NCI-H524 (cell line): ENCODE measurements around the gene SLC52A3.
"Not testable (repeated sequence)": the region's sequence is repeated elsewhere in the genome, so short reads cannot be mapped to it uniquely, and the experiment has no call there.

Experiments used
- DNase-seq, 2 experiments: peaks; one replicate each; lab custom pipeline; 2025; lab: John Stamatoyannopoulos, UW

Gene SLC52A3

GRCh38 chr20:728256-728944 lies 39.9 kb downstream of the SLC52A3 start:
- peak; percentile 73 to 87 for DNase-seq

- DNase-seq, result no peak
Measured at GRCh38 chr20:726160-726559, 42.1 kb downstream of the SLC52A3 start.

- no peak for DNase-seq
Measured at GRCh38 chr20:725491-725890, 42.8 kb downstream of the SLC52A3 start.

- not testable (repeated sequence) for DNase-seq
Measured at GRCh38 chr20:724797-725196, 43.5 kb downstream of the SLC52A3 start.

GRCh38 chr20:723756-724155 lies 44.5 kb downstream of the SLC52A3 start:
- DNase-seq, result peak; percentile 87 to 94

- DNase-seq, result no peak
Measured at GRCh38 chr20:722822-723644, 45.3 kb downstream of the SLC52A3 start.

DNA sequence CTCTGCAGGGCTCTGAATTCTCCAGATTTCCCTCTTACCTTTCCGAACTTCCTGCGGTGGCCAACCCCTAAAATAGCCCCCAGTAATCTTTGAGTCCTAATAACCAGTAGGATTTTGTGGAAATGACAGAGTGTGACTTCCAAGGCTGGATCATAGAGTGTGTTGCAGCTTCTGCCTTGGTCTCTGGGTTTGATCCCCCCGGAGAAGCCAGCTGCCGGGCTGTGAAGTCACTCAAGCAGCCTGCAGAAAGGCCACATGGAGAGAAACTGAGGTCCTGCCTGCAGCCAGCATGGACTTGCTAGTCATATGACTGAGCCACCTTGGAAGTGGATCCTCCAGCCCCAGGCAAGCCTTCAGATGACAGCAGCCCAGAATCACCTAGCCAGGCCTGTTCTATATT lies 46.4 kb downstream of the SLC52A3 start:
- no peak for DNase-seq

DNA sequence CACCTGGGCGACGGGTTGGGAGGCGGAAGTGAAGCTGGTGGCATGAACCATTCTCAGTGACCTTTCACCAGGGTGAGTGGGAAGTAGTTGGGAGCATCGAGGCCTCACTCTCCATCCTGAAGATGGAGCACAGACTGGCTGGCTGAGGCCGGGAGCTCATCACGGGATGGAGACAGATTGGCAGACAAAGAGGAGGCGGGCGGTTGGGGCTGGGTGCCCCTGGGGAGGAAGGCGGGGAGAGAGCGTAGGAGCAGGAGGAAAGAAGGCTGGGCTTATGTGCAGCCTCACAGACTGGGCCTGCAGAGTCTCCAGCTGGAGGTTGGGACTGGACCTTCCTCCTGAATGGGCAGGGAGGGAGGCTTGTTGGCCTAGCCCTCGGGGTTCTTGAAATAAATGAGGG lies 48.5 kb downstream of the SLC52A3 start:
- peak in 1 of 2 experiments; percentile 49 for DNase-seq

DNA sequence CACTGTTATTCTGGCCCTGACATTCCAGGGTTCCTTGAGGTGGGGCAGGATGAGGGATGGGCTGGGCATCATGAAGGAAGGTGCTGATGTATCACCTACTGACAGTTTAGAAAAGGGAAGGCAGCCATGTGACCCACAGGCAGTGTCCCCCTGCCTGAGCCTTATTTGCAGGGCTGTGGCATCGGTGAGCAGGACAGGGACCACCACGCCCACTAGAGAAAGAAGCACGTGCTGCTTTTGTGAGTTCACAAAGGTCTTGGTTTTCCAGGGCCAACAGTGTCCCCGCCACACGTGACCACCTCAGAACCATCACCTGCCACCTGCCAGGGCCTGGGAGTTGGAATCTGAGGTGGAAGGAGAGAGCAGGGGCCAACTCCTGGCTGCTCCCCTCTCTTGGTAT lies 49.2 kb downstream of the SLC52A3 start:
- DNase-seq, result no peak

GRCh38 chr20:717832-718231 lies 50.5 kb downstream of the SLC52A3 start:
- no peak for DNase-seq

DNA sequence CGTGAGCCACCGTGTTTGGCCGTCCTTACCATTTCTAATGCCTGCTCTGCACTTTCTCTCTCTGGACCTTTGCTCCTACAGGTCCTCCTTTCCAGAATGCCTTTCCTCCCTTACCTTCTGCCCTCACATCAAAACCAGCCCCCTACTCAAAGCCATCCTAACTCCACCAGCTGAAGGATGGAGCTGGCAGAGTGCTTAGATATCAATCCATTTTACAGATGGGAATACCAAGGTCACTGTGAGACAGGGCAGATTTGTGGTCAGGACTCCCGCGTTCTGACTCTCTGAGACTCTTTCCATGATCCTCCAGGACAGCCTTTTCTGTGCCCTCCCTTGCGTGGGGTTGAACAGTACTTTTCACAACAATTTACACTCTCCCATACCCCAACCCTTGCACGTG lies 51.0 kb downstream of the SLC52A3 start:
- DNase-seq, result no peak

DNA sequence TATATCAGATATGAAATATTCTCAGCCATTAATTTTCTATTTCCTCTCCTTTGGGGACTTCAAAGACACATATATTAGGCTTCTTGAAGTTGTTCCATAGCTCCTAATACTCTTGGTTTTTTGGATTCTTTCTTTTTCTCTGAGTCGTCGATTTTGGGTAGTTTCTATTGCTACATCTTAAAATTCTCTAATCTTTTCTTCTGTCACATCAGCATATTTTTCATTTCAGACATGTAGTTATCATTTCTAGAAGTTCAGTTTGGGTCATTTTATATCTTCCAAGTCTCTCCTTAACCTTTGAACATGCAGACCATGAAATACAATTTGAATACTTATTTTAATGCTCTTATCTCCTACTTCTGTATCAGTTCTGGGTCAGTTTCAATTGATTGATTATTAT lies 53.8 kb downstream of the SLC52A3 start:
- no peak for DNase-seq

GRCh38 chr20:711576-711975 lies 56.7 kb downstream of the SLC52A3 start:
- no peak for DNase-seq

GRCh38 chr20:710780-711450 lies 57.4 kb downstream of the SLC52A3 start:
- DNase-seq, result no peak
